ENCODE data around the gene DBN1. TPM values are rescaled to one million over a fixed set of nuclear protein-coding genes. Genes with fewer than 3 reads are reported as not detected.

The DBN1 gene
- total and polyA plus RNA-seq, 2 donors (not counting 3 experiments of a cell fraction or from before 2014, with no cell fraction given): 198 to 336 TPM

DNA sequence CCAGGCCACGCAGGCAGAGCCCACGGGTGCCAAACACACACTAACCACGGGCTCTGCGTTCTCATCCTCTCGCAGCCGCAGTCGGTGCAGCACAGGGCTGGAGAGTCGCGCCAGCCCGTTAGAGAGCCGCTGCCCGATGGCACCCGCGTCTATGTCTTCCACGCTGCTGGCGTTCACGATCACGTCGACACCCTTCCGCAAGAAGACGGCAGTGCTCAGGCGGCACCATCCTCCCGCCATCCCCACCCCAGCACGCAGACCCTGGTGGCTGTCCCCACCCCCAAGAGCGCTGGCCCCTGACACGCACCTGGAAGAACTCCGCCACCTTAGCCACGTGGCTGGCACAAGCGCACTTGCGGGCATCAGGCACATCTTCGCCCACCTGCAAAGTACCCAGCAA is 6.0 kb downstream of the DBN1 start:
- H3K4me1 ChIP-seq (ENCODE audit: control insufficient read depth, extremely low read depth, insufficient read depth, low read length): peaks cover 38% of the 10 kb centered on the region
- no peaks in the 10 kb centered on the region for H3K9me1 ChIP-seq (replicated peaks; ENCODE audit: control insufficient read depth, extremely low read depth, insufficient read depth, low read length)
- H3K4me3 ChIP-seq (replicated peaks in 1 of 3; ENCODE audit: insufficient read depth in 1 of 3, low read depth in 1 of 3, low read length in 3 of 3): no peak overlapping the region
- FAIRE-seq: no peak
- no peak overlapping the region for H3K27ac ChIP-seq (ENCODE audit: insufficient read depth, low read depth, low read length)
- TF ChIP-seq POLR2A (IDR thresholded peaks at IDR 0.05; ENCODE audit: low read depth, low read length): no peak
- no peaks in the 10 kb centered on the region for H3K9me3 ChIP-seq (replicated peaks; ENCODE audit: control insufficient read depth, insufficient read depth, low read length)
- H3K79me2 ChIP-seq (ENCODE audit: control insufficient read depth, insufficient read depth, low read length): peaks cover 44% of the 10 kb centered on the region
- ChIA-PET POLR2A (no interaction called here), CTCF (interaction anchor here (0.7 to 1.0 kb wide), 2 partner anchors 10 to 12 kb away, joined by 3 to 7 read pairs; no protein-coding TSS in a partner anchor)
- H2AFZ ChIP-seq (ENCODE audit: low read depth, low read length): no peak overlapping the region
- no peak overlapping the region for H3K4me2 ChIP-seq (ENCODE audit: insufficient read depth, low read length)
- no peak overlapping the region for H3K9ac ChIP-seq (replicated peaks; ENCODE audit: extremely low read depth, insufficient read depth, low read length)
- no peak for DNase-seq (ENCODE audit: low read depth, low spot score)
- intact Hi-C loops (cut with micrococcal nuclease) (no loop called here), dilution Hi-C loops (cut with MboI; ENCODE audit: extremely low pct_ligation_motif_present, low sequenced_read_pairs) (no loop called here)
- no peaks in the 10 kb centered on the region for H3K27me3 ChIP-seq (ENCODE audit: control insufficient read depth in 2 of 2, insufficient read depth in 2 of 2, low read length in 2 of 2)
- TSS peak; percentile 4 for BruUV-seq (replicated peaks)
- H4K20me1 ChIP-seq (replicated peaks; ENCODE audit: control insufficient read depth, extremely low read depth, insufficient read depth, low read length): no peaks in the 10 kb centered on the region
- H3K36me3 ChIP-seq (ENCODE audit: control insufficient read depth in 2 of 2, extremely low read depth in 1 of 2, insufficient read depth in 2 of 2, low read length in 2 of 2): peaks cover 16 to 34% of the 10 kb centered on the region in 2 experiments

DNA sequence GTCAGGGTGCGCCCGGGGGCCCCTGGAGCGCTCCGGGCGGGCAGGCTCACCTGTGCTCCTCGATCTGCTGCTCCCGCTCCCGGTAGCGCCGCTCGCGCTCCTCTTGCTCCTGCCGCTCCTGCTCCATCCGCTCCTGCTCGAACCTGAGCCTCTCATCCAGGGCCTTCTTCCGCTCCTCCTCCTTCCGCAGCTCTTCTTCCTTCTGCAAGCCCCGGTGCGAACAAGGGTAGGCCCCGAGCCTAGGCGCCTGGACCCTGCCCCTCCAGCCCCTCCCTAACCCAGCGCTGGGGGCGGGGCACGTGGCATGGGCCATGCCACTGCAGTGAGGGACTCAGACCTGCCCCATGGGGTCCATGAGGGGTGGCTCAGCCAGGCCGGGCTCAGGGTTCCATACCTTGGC is 6.6 kb downstream of the DBN1 start:
- Histone ChIP-seq H4K20me1 (replicated peaks; ENCODE audit: control insufficient read depth, extremely low read depth, insufficient read depth, low read length) (no peaks in the 10 kb centered on the region), H2AFZ (ENCODE audit: low read depth, low read length) (no peak overlapping the region), H3K36me3 (ENCODE audit: control insufficient read depth in 2 of 2, extremely low read depth in 1 of 2, insufficient read depth in 2 of 2, low read length in 2 of 2) (peaks cover 16 to 34% of the 10 kb centered on the region in 2 experiments), H3K27ac (ENCODE audit: insufficient read depth, low read depth, low read length) (no peak overlapping the region), H3K27me3 (ENCODE audit: control insufficient read depth in 2 of 2, insufficient read depth in 2 of 2, low read length in 2 of 2) (no peaks in the 10 kb centered on the region), H3K4me1 (ENCODE audit: control insufficient read depth, extremely low read depth, insufficient read depth, low read length) (peaks cover 38% of the 10 kb centered on the region), H3K4me3 (replicated peaks in 1 of 3; ENCODE audit: insufficient read depth in 1 of 3, low read depth in 1 of 3, low read length in 3 of 3) (no peak overlapping the region), H3K4me2 (ENCODE audit: insufficient read depth, low read length) (no peak overlapping the region), H3K9me1 (replicated peaks; ENCODE audit: control insufficient read depth, extremely low read depth, insufficient read depth, low read length) (no peaks in the 10 kb centered on the region), H3K9ac (replicated peaks; ENCODE audit: extremely low read depth, insufficient read depth, low read length) (no peak overlapping the region), H3K9me3 (replicated peaks; ENCODE audit: control insufficient read depth, insufficient read depth, low read length) (no peaks in the 10 kb centered on the region), H3K79me2 (ENCODE audit: control insufficient read depth, insufficient read depth, low read length) (peaks cover 38% of the 10 kb centered on the region)
- CTCF ChIA-PET: interaction anchor here (0.7 kb wide), 1 partner anchor 9 kb away, joined by 3 read pairs; no protein-coding TSS in a partner anchor
- intact Hi-C loops (cut with micrococcal nuclease) (no loop called here), dilution Hi-C loops (cut with MboI; ENCODE audit: extremely low pct_ligation_motif_present, low sequenced_read_pairs) (no loop called here)
- no peak for TF ChIP-seq POLR2A (IDR thresholded peaks at IDR 0.05; ENCODE audit: low read depth, low read length)
- no peak for TF ChIP-seq GATA2 (IDR thresholded peaks at IDR 0.05; ENCODE audit: insufficient read depth, insufficient read length, low read depth, low read length)
- no peak for TF ChIP-seq JUN (IDR thresholded peaks at IDR 0.05; ENCODE audit: borderline replicate concordance, insufficient read depth, insufficient read length, low read depth)
- no peak for TF ChIP-seq POLR2AphosphoS5 (IDR thresholded peaks at IDR 0.05; ENCODE audit: insufficient read depth, low read depth, low read length)
- TF ChIP-seq EZH2 (IDR thresholded peaks at IDR 0.05; ENCODE audit: borderline replicate concordance, low read depth, low read length, severe bottlenecking): no peak
- TF ChIP-seq FOS (IDR thresholded peaks at IDR 0.05; ENCODE audit: borderline replicate concordance, insufficient read depth, low read length): no peak
- TF ChIP-seq, protein P1, sequence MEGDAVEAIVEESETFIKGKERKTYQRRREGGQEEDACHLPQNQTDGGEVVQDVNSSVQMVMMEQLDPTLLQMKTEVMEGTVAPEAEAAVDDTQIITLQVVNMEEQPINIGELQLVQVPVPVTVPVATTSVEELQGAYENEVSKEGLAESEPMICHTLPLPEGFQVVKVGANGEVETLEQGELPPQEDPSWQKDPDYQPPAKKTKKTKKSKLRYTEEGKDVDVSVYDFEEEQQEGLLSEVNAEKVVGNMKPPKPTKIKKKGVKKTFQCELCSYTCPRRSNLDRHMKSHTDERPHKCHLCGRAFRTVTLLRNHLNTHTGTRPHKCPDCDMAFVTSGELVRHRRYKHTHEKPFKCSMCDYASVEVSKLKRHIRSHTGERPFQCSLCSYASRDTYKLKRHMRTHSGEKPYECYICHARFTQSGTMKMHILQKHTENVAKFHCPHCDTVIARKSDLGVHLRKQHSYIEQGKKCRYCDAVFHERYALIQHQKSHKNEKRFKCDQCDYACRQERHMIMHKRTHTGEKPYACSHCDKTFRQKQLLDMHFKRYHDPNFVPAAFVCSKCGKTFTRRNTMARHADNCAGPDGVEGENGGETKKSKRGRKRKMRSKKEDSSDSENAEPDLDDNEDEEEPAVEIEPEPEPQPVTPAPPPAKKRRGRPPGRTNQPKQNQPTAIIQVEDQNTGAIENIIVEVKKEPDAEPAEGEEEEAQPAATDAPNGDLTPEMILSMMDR (IDR thresholded peaks at IDR 0.05; ENCODE audit: extremely low read depth in 1 of 2, insufficient read depth in 1 of 2, low read depth in 1 of 2, low read length in 2 of 2): no peak
- no peak for TF ChIP-seq MYC (IDR thresholded peaks at IDR 0.05; ENCODE audit: low read depth, low read length)
- TF ChIP-seq, protein P2, sequence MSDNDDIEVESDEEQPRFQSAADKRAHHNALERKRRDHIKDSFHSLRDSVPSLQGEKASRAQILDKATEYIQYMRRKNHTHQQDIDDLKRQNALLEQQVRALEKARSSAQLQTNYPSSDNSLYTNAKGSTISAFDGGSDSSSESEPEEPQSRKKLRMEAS (IDR thresholded peaks at IDR 0.05; ENCODE audit: insufficient read depth, insufficient read length): no peak
- FAIRE-seq (no peak), DNase-seq (ENCODE audit: low read depth, low spot score) (no peak)
- POLR2A ChIA-PET: no interaction called here
- BruUV-seq (replicated peaks): no TSS peak
